ENCODE measurements around the gene RNF130. TPM values are rescaled to one million over a fixed set of nuclear protein-coding genes. Genes with fewer than 3 reads are reported as not detected.

Gene RNF130
- 103 TPM for total RNA-seq

GRCh38 chr5:180071531-180072255 lies at the start of gene RNF130:
Gene RNF130, minus strand, starts transcription at chr5:180071759. Its CDS starts 57 bp downstream, at chr5:180071702.
- peak; percentile 21 to 78 for TF ChIP-seq POLR2AphosphoS5 (IDR thresholded peaks at IDR 0.05; ENCODE audit: insufficient read depth in 1 of 2, low read depth in 1 of 2)
- peak in 1 of 2 donors; percentile 27 for TF ChIP-seq POLR2A (IDR thresholded peaks at IDR 0.05)
- no peak for TF ChIP-seq CTCF (IDR thresholded peaks at IDR 0.05)
- intact Hi-C loops (cut with DNase I), result no loop called here
- peak in 1 of 2 donors; percentile 94 for DNase-seq (ENCODE audit: extremely low spot score in 2 of 2)

GRCh38 chr5:180120237-180121101 lies 48.9 kb upstream of the RNF130 start:
- H3K27ac ChIP-seq, result no peak overlapping the region
- H3K27me3 ChIP-seq, result no peaks in the 10 kb centered on the region
- DNase-seq (ENCODE audit: extremely low spot score in 2 of 2), result no peak
- intact Hi-C loops (cut with DNase I), result no loop called here
- TF ChIP-seq CTCF (IDR thresholded peaks at IDR 0.05), result no peak
- no peak for TF ChIP-seq POLR2AphosphoS5 (IDR thresholded peaks at IDR 0.05; ENCODE audit: insufficient read depth in 1 of 2, low read depth in 1 of 2)
- TF ChIP-seq POLR2A (IDR thresholded peaks at IDR 0.05), result no peak
- no peaks in the 10 kb centered on the region for H3K36me3 ChIP-seq
- H3K4me1 ChIP-seq, result no peaks in the 10 kb centered on the region
- H3K4me3 ChIP-seq, result no peak overlapping the region
- no peaks in the 10 kb centered on the region for H3K9me3 ChIP-seq

More at GRCh38 chr5:180071531-180072255, at the start of gene RNF130:
- Histone ChIP-seq H3K4me1 (peaks cover 27% of the 10 kb centered on the region), H3K27me3 (no peaks in the 10 kb centered on the region), H3K27ac (peak within 1 kb of the TSS; percentile 96), H3K36me3 (no peaks in the 10 kb centered on the region), H3K4me3 (peak within 1 kb of the TSS; percentile 86 to 92), H3K9me3 (no peaks in the 10 kb centered on the region)

- intact Hi-C loops (cut with DNase I), result no loop called here
- Histone ChIP-seq H3K36me3 (no peaks in the 10 kb centered on the region), H3K9me3 (no peaks in the 10 kb centered on the region), H3K27me3 (no peaks in the 10 kb centered on the region), H3K4me1 (no peaks in the 10 kb centered on the region), H3K4me3 (no peak overlapping the region), H3K27ac (no peak overlapping the region)
- TF ChIP-seq POLR2AphosphoS5 (IDR thresholded peaks at IDR 0.05; ENCODE audit: insufficient read depth in 1 of 2, low read depth in 1 of 2) (no peak), POLR2A (IDR thresholded peaks at IDR 0.05) (no peak), CTCF (IDR thresholded peaks at IDR 0.05) (no peak)
- no peak for DNase-seq (ENCODE audit: extremely low spot score in 2 of 2)
Observed at GRCh38 chr5:180119903-180120236, 48.3 kb upstream of the RNF130 start.

- Histone ChIP-seq H3K36me3 (no peaks in the 10 kb centered on the region), H3K27ac (no peak overlapping the region), H3K4me1 (no peaks in the 10 kb centered on the region), H3K9me3 (no peaks in the 10 kb centered on the region), H3K4me3 (no peak overlapping the region), H3K27me3 (no peaks in the 10 kb centered on the region)
- intact Hi-C loops (cut with DNase I), result no loop called here
- TF ChIP-seq POLR2A (IDR thresholded peaks at IDR 0.05), result no peak
- TF ChIP-seq CTCF (IDR thresholded peaks at IDR 0.05), result no peak
- no peak for TF ChIP-seq POLR2AphosphoS5 (IDR thresholded peaks at IDR 0.05; ENCODE audit: insufficient read depth in 1 of 2, low read depth in 1 of 2)
- DNase-seq (ENCODE audit: extremely low spot score in 2 of 2), result no peak
Observed at GRCh38 chr5:180119031-180119902, 47.7 kb upstream of the RNF130 start.

Data from vagina (tissue), 2 donors.